CD14-positive monocyte (primary cell): ENCODE data around the gene USP17L28. TPM values are rescaled to one million over a fixed set of nuclear protein-coding genes. Genes with fewer than 3 reads are reported as not detected.
"Not testable (repeated sequence)": the region's sequence is repeated elsewhere in the genome, so short reads cannot be mapped to it uniquely, and the experiment has no call there.

Experiments used
- DNase-seq, 3 donors: peaks; one replicate each; pipeline ENCODE4 v3.0.0-alpha.2; 2011 to 2022
- H2AFZ ChIP-seq: 2 replicates; pipeline ENCODE4 v1.6.0; 2012; ENCODE audit warnings: mild to moderate bottlenecking, low read depth, low read length, inconsistent platforms; ENCODE audit not compliant: insufficient read depth, poor library complexity, severe bottlenecking
- H3K27ac ChIP-seq, 2 donors: 1 replicate in 1 of 2; 2 replicates in 1 of 2; pipeline ENCODE4 v1.5.1; 2012 to 2013; ENCODE audit warnings: low read length in 2 of 2, control low read depth in 1 of 2, inconsistent platforms in 1 of 2, low read depth in 1 of 2, mild to moderate bottlenecking in 1 of 2
- H3K27me3 ChIP-seq, 2 donors: one replicate each; pipeline versions ENCODE4 v1.6.0 to v1.6.1; 2011 to 2013; ENCODE audit warnings: low read length in 2 of 2; ENCODE audit not compliant: control insufficient read depth in 2 of 2, insufficient read depth in 2 of 2
- H3K36me3 ChIP-seq, 2 donors: replicated peaks in 1 of 2; 1 replicate in 1 of 2; 2 replicates in 1 of 2; pipeline versions ENCODE4 v1.5.1 to v1.6.1; 2012 to 2013; ENCODE audit warnings: low read length in 2 of 2, control low read depth in 1 of 2, inconsistent platforms in 1 of 2, mild to moderate bottlenecking in 1 of 2; ENCODE audit not compliant: insufficient read depth in 2 of 2, control insufficient read depth in 1 of 2
- H3K4me1 ChIP-seq, 2 donors: 1 replicate in 1 of 2; 2 replicates in 1 of 2; pipeline versions ENCODE4 v1.5.1 to v1.6.1; 2012 to 2013; ENCODE audit warnings: low read length in 2 of 2, control low read depth in 1 of 2, inconsistent platforms in 1 of 2, mild to moderate bottlenecking in 1 of 2, moderate library complexity in 1 of 2; ENCODE audit not compliant: insufficient read depth in 2 of 2, control insufficient read depth in 1 of 2
- H3K4me2 ChIP-seq: replicated peaks from 2 replicates; pipeline ENCODE3; 2012; ENCODE audit warnings: low read length, moderate library complexity, mild to moderate bottlenecking; ENCODE audit not compliant: poor library complexity, severe bottlenecking; ENCODE audit errors: extremely low read depth
- H3K4me3 ChIP-seq, 3 experiments: fragments of 200-600 bp in 1 of 3; sonication (generic) in 1 of 3; replicated peaks in 1 of 3; 1 replicate in 2 of 3; 2 replicates in 1 of 3; pipeline ENCODE4 v1.5.1; 2011 to 2013; ENCODE audit warnings: low read length in 3 of 3, mild to moderate bottlenecking in 3 of 3, control low read depth in 2 of 3, low read depth in 2 of 3, inconsistent platforms in 1 of 3, moderate library complexity in 1 of 3
- H3K79me2 ChIP-seq: 2 replicates; pipeline ENCODE4 v1.6.0; 2012; ENCODE audit warnings: mild to moderate bottlenecking, control low read depth, inconsistent platforms, low read length, moderate library complexity; ENCODE audit not compliant: insufficient read depth
- H3K9ac ChIP-seq: 2 replicates; pipeline ENCODE4 v1.6.0; 2017; ENCODE audit warnings: low read length, mild to moderate bottlenecking; ENCODE audit not compliant: insufficient read depth, poor library complexity, severe bottlenecking
- H3K9me3 ChIP-seq, 2 donors: replicated peaks in 1 of 2; 1 replicate in 1 of 2; 2 replicates in 1 of 2; pipeline versions ENCODE4 v1.5.1 to v1.6.1; 2012 to 2013; ENCODE audit warnings: low read length in 2 of 2, control low read depth in 1 of 2; ENCODE audit not compliant: control insufficient read depth in 1 of 2, insufficient read depth in 1 of 2
- H4K20me1 ChIP-seq: 2 replicates; pipeline ENCODE4 v1.6.0; 2012; ENCODE audit warnings: mild to moderate bottlenecking, low read length, control low read depth, moderate library complexity; ENCODE audit not compliant: insufficient read depth
- H3K27ac Mint-ChIP-seq, 7 donors: one replicate each; pipeline ENCODE4 v1.8.0; 2020; ENCODE audit warnings: mild to moderate bottlenecking in 7 of 7, mixed read lengths in 7 of 7, moderate library complexity in 6 of 7, inconsistent platforms in 2 of 7
- H3K27me3 Mint-ChIP-seq, 3 donors: one replicate each; pipeline ENCODE4 v1.8.0; 2021 to 2022; ENCODE audit warnings: low read depth in 3 of 3, mild to moderate bottlenecking in 3 of 3, mixed read lengths in 3 of 3, moderate library complexity in 3 of 3, inconsistent platforms in 1 of 3
- H3K36me3 Mint-ChIP-seq, 2 donors: one replicate each; pipeline ENCODE4 v1.8.0; 2020; ENCODE audit warnings: mixed read lengths in 2 of 2, inconsistent platforms in 1 of 2, mild to moderate bottlenecking in 1 of 2
- H3K4me1 Mint-ChIP-seq: one replicate; pipeline ENCODE4 v1.8.0; 2020; ENCODE audit warnings: mild to moderate bottlenecking, mixed read lengths
- H3K4me3 Mint-ChIP-seq, 2 donors: one replicate each; pipeline ENCODE4 v1.8.0; 2020; ENCODE audit warnings: mild to moderate bottlenecking in 2 of 2, mixed read lengths in 2 of 2, moderate library complexity in 1 of 2
- H3K9me3 Mint-ChIP-seq, 7 donors: one replicate each; pipeline ENCODE4 v1.8.0; 2020 to 2022; ENCODE audit warnings: mixed read lengths in 7 of 7, mild to moderate bottlenecking in 6 of 7, moderate library complexity in 6 of 7, inconsistent platforms in 2 of 7
- WGBS: methylation state at CpG from one replicate; pipeline ENCODE4 v1.1.5; 2013; ENCODE audit warnings: missing lambda C conversion rate; ENCODE audit not compliant: insufficient coverage; 5-methylcytosine and 5-hydroxymethylcytosine counted together
- intact Hi-C, 2 donors: fragments of 100-400 bp; cut with micrococcal nuclease; formaldehyde crosslinking; loops; one replicate each; pipeline versions ENCODE4 v1.15.0 to v1.15.1; 2023
- polyA minus RNA-seq: library from RNA; depleted of rRNA, polyadenylated mRNA; stranded (reverse); fragments of >200 nt; gene quantifications from 2 replicates; pipeline ENCODE4 v1.2.3, GENCODE V29; 2012
- polyA plus RNA-seq, 3 donors: library from polyadenylated mRNA; depleted of rRNA in 1 of 3; unstranded in 2 of 3; stranded (reverse) in 1 of 3; fragments of 300-500 nt in 2 of 3; fragments of >200 nt in 1 of 3; fragmentation: Illumina TruSeq in 2 of 3; gene quantifications; 1 replicate in 2 of 3; 2 replicates in 1 of 3; pipeline ENCODE4 v1.2.3, GENCODE V29; 2012 to 2021
- total RNA-seq, 12 experiments: library from RNA in 1 of 12; stranded (reverse) in 1 of 12; fragments of 120-200 nt in 1 of 12; gene quantifications; one replicate each; pipeline ENCODE4 v1.2.4 and lab custom pipeline; 2013 to 2026; ENCODE audit warnings: mixed read lengths in 6 of 12, inconsistent platforms in 1 of 12

Gene USP17L28
- not detected for total RNA-seq (2013)
- polyA plus RNA-seq (not detected), polyA minus RNA-seq (not detected in 2 replicates), total RNA-seq (lab: John Stamatoyannopoulos, UW) (0 reads per million in 11 experiments)

- H3K9me3 Mint-ChIP-seq, H3K4me3 Mint-ChIP-seq: not testable (repeated sequence)
These were observed at the start of gene USP17L28 for GRCh38 chr4:9348593-9348992. USP17L28 (plus strand) TSS chr4:9348893; CDS start chr4:9348893, 0 bp downstream.

DNA sequence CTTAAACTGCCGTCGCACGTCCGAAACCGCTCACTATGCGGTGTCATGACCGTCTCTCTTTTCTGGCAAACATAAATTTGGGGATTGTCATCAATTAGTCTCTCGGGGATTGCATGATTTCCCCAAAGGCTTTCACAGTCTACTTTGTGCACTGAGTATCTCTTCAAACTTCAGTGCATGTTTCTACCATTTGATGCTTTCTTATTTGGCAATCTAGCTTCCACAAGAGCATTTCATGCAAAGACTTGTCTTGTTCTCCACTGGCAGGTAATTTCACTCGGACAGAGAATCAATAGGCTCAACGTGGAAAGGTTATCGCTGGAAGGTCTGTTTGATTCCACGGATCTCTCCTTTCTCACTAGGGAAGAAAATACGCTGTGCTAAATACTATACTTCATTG, 24.5 kb upstream of the USP17L28 start:
- DNase-seq, H3K36me3 ChIP-seq, H3K9me3 ChIP-seq, H3K27me3 Mint-ChIP-seq, H3K27me3 ChIP-seq, H3K27ac Mint-ChIP-seq, H3K36me3 Mint-ChIP-seq, H3K79me2 ChIP-seq, H3K27ac ChIP-seq, intact Hi-C loops, H3K9ac ChIP-seq, H3K4me1 Mint-ChIP-seq, H3K4me3 Mint-ChIP-seq, H3K9me3 Mint-ChIP-seq, H4K20me1 ChIP-seq, H3K4me2 ChIP-seq, H3K4me3 ChIP-seq, H2AFZ ChIP-seq, H3K4me1 ChIP-seq: not testable (repeated sequence)
- no CpG with 5 or more reads among the region's 13 CpGs for whole genome bisulfite sequencing

More at GRCh38 chr4:9348593-9348992, at the start of gene USP17L28:
- H2AFZ ChIP-seq, H3K79me2 ChIP-seq, DNase-seq, H3K4me1 ChIP-seq, H3K36me3 ChIP-seq, H3K4me3 ChIP-seq, H3K27ac ChIP-seq, H3K9ac ChIP-seq, H3K27ac Mint-ChIP-seq, H3K36me3 Mint-ChIP-seq, H3K9me3 ChIP-seq, intact Hi-C loops, H4K20me1 ChIP-seq, H3K4me2 ChIP-seq, H3K27me3 Mint-ChIP-seq, H3K27me3 ChIP-seq, H3K4me1 Mint-ChIP-seq: not testable (repeated sequence)
- no CpG with 5 or more reads among the region's 15 CpGs for WGBS

DNA sequence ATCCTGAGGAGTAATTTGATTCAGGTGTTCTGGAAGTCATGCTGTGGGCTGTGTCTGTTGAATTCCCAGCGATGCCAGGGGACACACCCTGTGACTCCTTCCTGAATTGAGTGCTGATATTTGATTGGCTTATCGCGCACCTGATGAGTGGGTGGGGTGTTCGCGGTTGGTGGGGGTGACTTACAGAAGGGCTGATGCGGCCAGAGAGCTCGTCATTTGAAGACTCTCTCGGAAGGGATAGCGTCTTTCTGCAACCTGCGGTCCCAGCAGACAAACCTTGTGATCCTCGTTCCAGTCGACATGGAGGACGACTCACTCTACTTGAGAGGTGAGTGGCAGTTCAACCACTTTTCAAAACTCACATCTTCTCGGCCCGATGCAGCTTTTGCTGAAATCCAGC, 23.8 kb upstream of the USP17L28 start, which contains the start of gene USP17L24:
Gene USP17L24, plus strand, starts transcription at position 301 of the 400 bp plus-strand sequence. Its CDS starts 0 bp downstream, at position 301.
- intact Hi-C loops, H3K4me3 ChIP-seq, H3K4me3 Mint-ChIP-seq, H3K27me3 ChIP-seq, H3K9ac ChIP-seq, DNase-seq, H3K4me2 ChIP-seq, H3K36me3 ChIP-seq, H3K9me3 ChIP-seq, H3K79me2 ChIP-seq, H4K20me1 ChIP-seq, H3K4me1 Mint-ChIP-seq, H3K9me3 Mint-ChIP-seq, H2AFZ ChIP-seq, H3K4me1 ChIP-seq, H3K36me3 Mint-ChIP-seq, H3K27ac Mint-ChIP-seq, H3K27ac ChIP-seq, H3K27me3 Mint-ChIP-seq: not testable (repeated sequence)
- no CpG with 5 or more reads among the region's 15 CpGs for WGBS

GRCh38 chr4:9329611-9330010, 19.1 kb upstream of the USP17L28 start, which contains the start of gene USP17L25:
USP17L25 (plus strand) TSS chr4:9329911; CDS start chr4:9329911, 0 bp downstream.
- H3K27ac Mint-ChIP-seq, DNase-seq, H2AFZ ChIP-seq, H3K27me3 ChIP-seq, H3K27ac ChIP-seq, H3K9me3 ChIP-seq, H3K36me3 ChIP-seq, H3K9ac ChIP-seq, H3K36me3 Mint-ChIP-seq, H3K4me3 Mint-ChIP-seq, H4K20me1 ChIP-seq, H3K4me3 ChIP-seq, H3K9me3 Mint-ChIP-seq, H3K4me2 ChIP-seq, H3K79me2 ChIP-seq, intact Hi-C loops, H3K27me3 Mint-ChIP-seq, H3K4me1 Mint-ChIP-seq, H3K4me1 ChIP-seq: not testable (repeated sequence)
- no CpG with 5 or more reads among the region's 15 CpGs for WGBS
